Stimulated activated CD8-positive, alpha-beta memory T cell treated with anti-CD3 and anti-CD28 coated beads, Interleukin-15, amount 100 ng/mL, for 4 hours (primary cell): ENCODE data around the gene CPT1A.

Experiments
- DNase-seq, 2 donors: peaks; one replicate each; pipeline ENCODE4 v3.0.0-alpha.2; 2020; ENCODE audit warnings: low read depth in 2 of 2

Gene CPT1A

GRCh38 chr11:68798221-68798813 is 43.4 kb downstream of the CPT1A start:
- DNase-seq: peak in 1 of 2 donors; percentile 3

- DNase-seq: no peak
Measured at GRCh38 chr11:68796801-68797200, 44.9 kb downstream of the CPT1A start.

GRCh38 chr11:68792400-68792966 is 49.2 kb downstream of the CPT1A start:
- DNase-seq: no peak

- no peak for DNase-seq
Measured at GRCh38 chr11:68784653-68785052, 57.1 kb downstream of the CPT1A start.

DNA sequence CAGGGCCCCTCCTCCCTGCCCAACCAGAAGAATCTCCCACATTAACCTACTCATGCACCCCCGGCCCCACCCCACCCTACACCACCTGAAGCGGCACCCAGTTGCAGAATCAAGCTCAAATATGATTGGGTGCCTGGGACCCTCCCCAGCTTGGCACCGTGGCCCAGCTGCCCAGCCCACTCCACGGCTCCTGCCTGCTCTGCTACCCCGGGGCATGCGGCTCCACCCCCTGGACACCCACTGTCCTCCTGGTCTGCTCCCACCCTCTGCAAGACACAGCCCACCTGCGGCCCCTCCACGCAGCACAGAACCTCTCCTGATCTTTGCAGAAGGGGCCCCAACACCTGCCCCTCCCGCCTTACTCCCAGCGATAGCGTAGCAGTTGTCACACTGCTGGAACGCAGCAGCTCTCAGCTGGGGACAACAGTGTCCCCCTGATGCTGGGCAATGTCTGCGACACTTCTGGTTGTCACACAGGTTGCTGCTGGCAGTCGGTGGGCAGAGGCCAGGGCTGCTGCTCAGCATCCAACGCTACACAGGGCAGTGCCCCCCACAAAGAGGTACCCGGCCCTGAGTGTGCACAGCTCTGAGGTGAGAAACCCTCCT is 58.4 kb downstream of the CPT1A start:
- no peak for DNase-seq

DNA sequence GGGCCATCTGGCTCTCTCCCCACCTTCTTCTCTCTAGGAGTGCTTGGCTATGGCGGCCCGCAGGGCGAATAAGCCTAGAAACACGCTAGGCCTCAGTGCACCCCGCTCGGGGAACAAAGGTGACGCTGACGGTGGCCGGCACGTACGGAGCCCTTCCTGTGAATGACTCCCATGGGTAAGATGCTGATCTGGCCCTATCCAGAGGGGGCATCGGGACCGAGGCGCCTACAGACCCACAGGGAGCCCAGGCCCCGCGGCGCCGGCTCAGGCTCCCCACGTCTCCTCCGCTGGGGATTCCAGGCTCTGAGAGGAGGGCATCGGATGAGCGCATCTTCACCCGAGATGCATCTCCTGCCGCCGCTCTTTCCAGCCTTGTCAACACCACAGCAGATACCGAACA is 59.0 kb downstream of the CPT1A start:
- no peak for DNase-seq

DNA sequence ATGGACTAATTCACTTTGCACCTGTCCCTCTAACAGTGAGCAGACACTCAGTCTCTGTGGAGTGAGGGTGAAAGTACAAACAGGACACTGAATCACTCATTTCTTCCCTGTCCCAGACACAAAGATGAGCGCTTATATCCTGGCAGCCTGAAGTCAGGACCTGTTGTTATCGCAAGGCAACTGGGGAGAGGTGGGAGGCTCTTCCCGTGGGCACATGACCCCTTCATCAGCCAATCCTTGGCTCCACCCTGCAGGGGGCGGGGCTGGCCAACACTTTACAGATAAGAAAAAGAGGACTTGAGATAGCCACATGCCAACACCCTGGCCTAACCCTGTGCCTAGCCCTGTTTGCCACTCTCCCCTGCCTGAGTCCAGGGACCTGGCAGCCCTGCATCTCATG is 60.9 kb downstream of the CPT1A start:
- no peak for DNase-seq

- DNase-seq: no peak
Measured at GRCh38 chr11:68778205-68778604, 63.5 kb downstream of the CPT1A start.

DNA sequence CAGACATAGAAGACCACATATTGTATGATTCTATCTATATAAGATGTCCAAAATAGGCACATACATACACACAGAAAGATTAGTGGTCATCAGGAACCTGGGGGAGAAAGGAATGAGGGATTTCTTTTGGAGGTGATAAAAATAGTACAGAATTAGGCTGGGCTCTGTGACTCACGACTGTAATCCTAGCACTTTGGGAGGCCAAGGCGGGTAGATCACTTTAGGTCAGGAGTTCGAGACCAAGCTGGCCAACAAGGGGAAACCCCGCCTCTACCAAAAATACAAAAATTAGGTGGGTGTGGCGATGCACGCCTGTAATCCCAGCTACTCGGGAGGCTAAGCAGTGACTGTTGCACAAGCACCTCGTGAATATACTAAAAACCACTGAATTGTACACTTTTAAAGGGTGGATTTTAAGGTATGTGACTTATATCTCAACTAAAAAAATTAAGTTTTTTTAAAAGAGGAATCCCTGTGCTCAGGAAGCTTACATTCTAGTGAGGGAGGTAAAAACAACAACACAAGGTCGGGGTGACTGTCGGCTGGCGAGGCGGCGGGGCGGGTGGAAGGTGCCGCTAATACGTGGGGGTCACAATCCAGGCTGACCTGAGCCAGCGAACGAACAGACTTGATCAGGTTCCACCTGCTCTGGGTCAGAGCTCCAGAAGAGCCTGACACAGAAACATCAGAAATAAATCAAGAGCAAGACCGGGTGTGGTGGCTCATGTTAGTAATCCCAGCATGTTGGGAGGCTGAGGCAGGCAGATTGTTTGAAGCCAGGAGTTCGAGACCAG is 65.1 kb downstream of the CPT1A start:
- DNase-seq: no peak

DNA sequence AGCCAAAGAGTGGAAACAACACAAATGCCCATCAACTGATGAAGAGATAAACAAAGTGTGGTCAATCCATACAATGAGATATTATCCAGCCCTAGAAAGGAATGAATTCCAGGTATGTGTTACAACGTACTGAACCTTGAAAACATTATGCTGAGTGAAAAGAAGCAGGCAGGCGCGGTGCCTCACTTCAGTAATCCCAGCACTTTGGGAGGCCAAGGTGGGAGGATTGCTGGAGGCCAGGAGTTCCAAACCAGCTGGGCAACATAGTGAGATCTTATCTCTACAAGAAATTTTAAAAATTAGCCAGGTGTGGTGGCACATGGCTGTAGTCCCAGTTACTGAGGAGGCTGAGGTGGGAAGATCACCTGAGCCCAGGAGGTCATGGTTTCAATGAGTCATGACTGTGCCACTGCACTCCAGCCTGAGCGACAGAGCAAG is 65.7 kb downstream of the CPT1A start:
- DNase-seq: no peak

DNA sequence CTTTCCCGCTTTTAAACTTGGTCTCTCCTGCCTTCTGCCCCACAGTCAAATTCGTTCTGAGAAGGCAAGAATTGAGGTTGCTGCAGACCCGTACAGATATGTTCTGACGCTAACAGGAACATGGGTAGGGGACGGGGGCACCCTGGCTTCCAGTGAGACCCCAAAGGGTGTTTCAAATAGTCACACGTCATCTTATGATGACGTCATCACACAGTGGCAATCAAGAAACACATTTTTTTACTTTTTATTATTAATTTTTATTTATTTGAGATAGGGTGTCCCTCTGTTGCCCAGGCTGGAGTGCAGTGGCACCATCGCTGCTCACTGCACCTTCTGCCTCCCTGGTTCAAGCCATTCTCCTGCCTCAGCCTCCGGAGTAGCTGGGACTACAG is 67.5 kb downstream of the CPT1A start:
- no peak for DNase-seq

DNA sequence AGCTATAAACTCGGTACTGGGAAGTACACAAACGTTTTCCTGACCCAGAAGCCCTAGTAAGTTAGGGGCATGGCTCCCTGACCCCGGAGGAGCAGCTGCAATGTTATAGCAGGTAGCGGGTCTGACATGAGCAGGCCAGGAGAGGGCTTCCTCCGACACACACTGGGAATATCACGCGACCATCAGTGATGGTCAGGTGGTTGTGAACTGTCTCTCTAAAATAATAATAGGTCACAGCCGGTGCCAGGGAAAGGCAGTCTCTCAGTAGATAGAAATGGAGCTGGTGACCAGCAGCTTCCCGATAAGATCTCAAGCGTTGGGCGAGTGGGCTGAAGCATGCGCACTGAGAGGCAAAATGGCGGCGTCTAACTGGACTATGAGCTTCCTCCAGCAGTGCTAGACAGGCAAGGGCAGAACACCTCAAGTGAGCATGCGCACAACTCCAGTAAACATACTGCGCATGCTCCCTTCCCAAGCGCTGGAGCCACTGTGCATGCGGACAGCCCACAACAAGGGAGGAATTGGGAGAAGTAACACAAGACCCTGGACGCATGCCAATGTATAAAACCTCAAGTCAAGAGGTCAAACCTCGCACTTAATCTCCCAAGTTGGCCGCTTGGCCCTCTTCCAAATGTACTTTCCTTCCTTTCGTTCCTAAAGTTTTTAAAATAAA is 68.1 kb downstream of the CPT1A start:
- no peak for DNase-seq

DNA sequence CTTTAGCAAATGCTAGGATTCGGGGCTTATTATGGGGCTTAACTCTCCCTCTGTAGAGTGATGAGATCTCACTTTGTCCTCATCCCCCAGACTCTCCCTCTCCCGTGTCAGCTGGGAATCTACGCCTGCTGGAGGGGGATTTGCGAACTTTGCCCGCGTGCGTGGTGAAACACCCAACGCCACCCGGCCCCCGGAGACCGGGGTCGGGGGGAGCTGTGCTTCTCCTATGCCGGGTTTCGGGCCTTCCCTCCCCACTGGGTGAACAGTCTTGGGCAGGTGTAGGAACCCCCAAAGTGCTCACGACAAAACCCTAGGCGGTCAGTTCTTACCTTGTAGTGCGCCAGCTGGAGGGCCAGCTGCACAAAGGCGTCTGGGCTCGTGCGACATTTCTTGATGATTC is 68.8 kb downstream of the CPT1A start:
- DNase-seq: no peak

- no peak for DNase-seq
Measured at GRCh38 chr11:68770781-68771180, 70.9 kb downstream of the CPT1A start.

DNA sequence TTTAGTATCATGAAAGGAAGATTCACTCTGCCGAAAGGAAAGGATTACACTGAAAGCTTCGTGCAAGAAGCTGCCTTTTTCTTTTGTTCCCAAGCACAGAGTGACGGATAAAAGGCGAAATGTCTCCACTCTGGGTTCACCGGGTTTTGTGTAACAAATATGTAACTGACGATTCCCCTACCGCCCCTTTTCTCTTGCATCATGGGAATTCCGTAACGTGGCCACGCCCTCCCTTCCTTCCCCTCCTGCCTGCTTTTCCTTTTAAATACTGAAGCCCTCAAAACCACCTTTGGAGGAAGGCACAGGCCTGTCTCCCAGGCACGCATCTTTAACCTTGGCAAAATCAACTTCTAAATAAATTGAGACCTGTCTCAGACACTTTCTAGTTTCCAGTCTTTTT is 74.0 kb downstream of the CPT1A start:
- DNase-seq: no peak

GRCh38 chr11:68766786-68767185 is 74.9 kb downstream of the CPT1A start:
- no peak for DNase-seq

GRCh38 chr11:68764746-68765145 is 77.0 kb downstream of the CPT1A start:
- no peak for DNase-seq

GRCh38 chr11:68763926-68764657 is 77.6 kb downstream of the CPT1A start:
- no peak for DNase-seq

- no peak for DNase-seq
Measured at GRCh38 chr11:68763181-68763721, 78.5 kb downstream of the CPT1A start.

GRCh38 chr11:68762481-68762880 is 79.2 kb downstream of the CPT1A start:
- DNase-seq: no peak

GRCh38 chr11:68761801-68762200 is 79.9 kb downstream of the CPT1A start:
- no peak for DNase-seq
